WTC11 (cell line): ENCODE data around the gene DAPK1. TPM values are rescaled to one million over a fixed set of nuclear protein-coding genes. Genes with fewer than 3 reads are reported as not detected.

Source experiments
- ATAC-seq: fragments of 200-7000 bp; cut with Tn5 transposase; 2 replicates; pipeline ENCODE4 v1.10.0; 2021; ENCODE audit warnings: mild to moderate bottlenecking, moderate library complexity
- CTCF ChIA-PET: fragments of 300-600 bp; sonication (Branson Sonifier 250); formaldehyde crosslinking; loops from one replicate; lab custom pipeline; 2021; ENCODE audit warnings: antibody characterized with exemption; lab: Charles Lee
- POLR2A ChIA-PET: fragments of 350-600 bp; sonication (Branson Sonifier 250); formaldehyde crosslinking; loops from one replicate; lab custom pipeline; 2021; ENCODE audit warnings: antibody characterized with exemption; lab: Charles Lee
- DNase-seq: peaks from one replicate; pipeline ENCODE4 v3.0.0; 2021; ENCODE audit warnings: low spot score
- H3K27ac Mint-ChIP-seq: 2 replicates; pipeline ENCODE4 v1.8.0; 2021; ENCODE audit warnings: mixed read lengths
- H3K27me3 Mint-ChIP-seq: 2 replicates; pipeline ENCODE4 v1.8.0; 2021; ENCODE audit warnings: low read depth, mild to moderate bottlenecking, moderate library complexity, mixed read lengths
- H3K36me3 Mint-ChIP-seq: 2 replicates; pipeline ENCODE4 v1.8.0; 2021; ENCODE audit warnings: mixed read lengths
- H3K4me1 Mint-ChIP-seq: 2 replicates; pipeline ENCODE4 v1.8.0; 2022; ENCODE audit warnings: mixed read lengths
- H3K4me3 Mint-ChIP-seq: 2 replicates; pipeline ENCODE4 v1.8.0; 2021; ENCODE audit warnings: mild to moderate bottlenecking, moderate library complexity, mixed read lengths
- H3K9me3 Mint-ChIP-seq: 2 replicates; pipeline ENCODE4 v1.8.0; 2021; ENCODE audit warnings: mixed read lengths
- ATF2 ChIP-seq: sonication (generic); formaldehyde crosslinking; IDR thresholded peaks from 2 replicates; pipeline ENCODE4 v1.8.1; 2022; ENCODE audit warnings: low read depth, missing genetic modification reagents, borderline replicate concordance
- CREB1 ChIP-seq: sonication (generic); formaldehyde crosslinking; IDR thresholded peaks from 2 replicates; pipeline ENCODE4 v1.8.0; 2023; ENCODE audit warnings: mild to moderate bottlenecking, missing genetic modification reagents
- ELF4 ChIP-seq: sonication (generic); formaldehyde crosslinking; IDR thresholded peaks from 2 replicates; pipeline ENCODE4 v1.8.1; 2022; ENCODE audit warnings: low read depth, mild to moderate bottlenecking, moderate library complexity, missing genetic modification reagents
- IRF2 ChIP-seq: sonication (generic); formaldehyde crosslinking; IDR thresholded peaks from 2 replicates; pipeline ENCODE4 v1.8.0; 2022; ENCODE audit warnings: low read depth, missing genetic modification reagents, borderline replicate concordance
- JUN ChIP-seq: sonication (generic); formaldehyde crosslinking; IDR thresholded peaks from 2 replicates; pipeline ENCODE4 v1.8.0; 2023; ENCODE audit warnings: mild to moderate bottlenecking, missing genetic modification reagents
- NFYB ChIP-seq: sonication (generic); formaldehyde crosslinking; conservative IDR thresholded peaks from 2 replicates; pipeline ENCODE4 v1.8.0; 2022; ENCODE audit warnings: low read depth, missing genetic modification reagents
- NR2C2 ChIP-seq: sonication (generic); formaldehyde crosslinking; IDR thresholded peaks from 2 replicates; pipeline ENCODE4 v1.8.0; 2022; ENCODE audit warnings: mild to moderate bottlenecking, missing genetic modification reagents
- PREB ChIP-seq: sonication (generic); formaldehyde crosslinking; IDR thresholded peaks from 2 replicates; pipeline ENCODE4 v1.8.1; 2022; ENCODE audit warnings: mild to moderate bottlenecking, missing genetic modification reagents, moderate library complexity, borderline replicate concordance
- RELA ChIP-seq: sonication (generic); formaldehyde crosslinking; IDR thresholded peaks from 2 replicates; pipeline ENCODE4 v1.8.1; 2022; ENCODE audit warnings: missing genetic modification reagents, mild to moderate bottlenecking, borderline replicate concordance
- RORB ChIP-seq: fragments of 250-450 bp; sonication (Bioruptor Pico); IDR thresholded peaks from 2 replicates; pipeline ENCODE4 v1.9.0; 2021; ENCODE audit warnings: mild to moderate bottlenecking
- SMAD4 ChIP-seq: sonication (generic); formaldehyde crosslinking; IDR thresholded peaks from 2 replicates; pipeline ENCODE4 v1.8.0; 2022; ENCODE audit warnings: mild to moderate bottlenecking, missing genetic modification reagents
- TEAD1 ChIP-seq: sonication (generic); formaldehyde crosslinking; IDR thresholded peaks from 2 replicates; pipeline ENCODE4 v1.8.0; 2022; ENCODE audit warnings: mild to moderate bottlenecking, missing genetic modification reagents
- ZNF121 ChIP-seq: sonication (generic); formaldehyde crosslinking; IDR thresholded peaks from 2 replicates; pipeline ENCODE4 v1.8.0; 2023; ENCODE audit warnings: missing genetic modification reagents
- total RNA-seq: library from RNA; stranded (reverse); gene quantifications from 3 replicates; pipeline ENCODE4 v1.2.3, GENCODE V29; 2021
- TF ChIP-seq, protein P1 (sequence below): sonication (generic); formaldehyde crosslinking; IDR thresholded peaks from 2 replicates; pipeline ENCODE4 v1.8.1; 2023; ENCODE audit warnings: mild to moderate bottlenecking, missing genetic modification reagents, borderline replicate concordance

The DAPK1 gene
- total RNA-seq, 1 experiment from 2014 or later: 129 TPM

DNA sequence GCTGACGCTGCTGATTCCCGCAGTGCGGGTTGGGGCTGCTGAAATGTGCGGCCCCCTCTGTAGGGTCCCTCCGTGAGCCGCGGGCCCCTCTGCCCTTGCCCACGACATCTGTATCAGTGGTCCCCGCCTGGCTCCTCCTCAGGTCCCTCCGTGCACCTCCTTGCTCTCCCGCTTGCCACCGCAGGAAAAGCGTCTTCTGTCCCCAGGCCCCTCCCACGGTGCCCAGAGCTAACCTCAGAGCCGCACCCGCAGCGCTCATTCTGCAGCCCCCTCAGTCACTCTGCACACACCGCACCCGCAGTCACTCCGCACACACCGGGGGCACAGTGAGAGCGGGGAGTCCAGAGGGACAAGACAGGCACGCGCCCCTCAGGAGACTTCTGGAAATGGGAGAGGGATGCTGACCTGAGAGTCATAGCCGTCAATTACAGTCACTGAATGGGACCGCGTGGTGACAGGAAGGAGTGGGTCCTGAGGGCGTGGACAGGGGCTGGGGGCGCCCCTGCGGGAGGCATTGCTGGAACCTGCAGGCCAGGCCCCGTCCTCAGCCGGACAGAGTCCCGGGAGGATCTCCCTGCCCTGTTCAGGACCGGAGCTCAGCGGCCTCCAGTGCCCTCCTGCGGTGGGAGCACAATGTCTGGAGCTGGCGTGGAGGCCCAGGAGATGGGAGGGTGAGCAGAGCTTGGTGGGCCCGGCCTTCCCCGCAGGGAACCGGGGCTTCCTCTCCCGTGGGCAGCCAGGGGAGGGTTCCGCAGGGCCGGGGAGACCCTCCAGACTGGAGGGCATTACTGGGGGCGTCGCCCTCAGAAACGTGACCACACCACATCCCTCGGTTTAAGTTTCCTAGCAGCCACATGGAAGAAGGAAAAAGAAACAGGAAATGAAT, 162.1 kb downstream of the DAPK1 start:
- Mint-ChIP-seq H3K9me3 (peaks cover 6% of the 10 kb centered on the region), H3K27me3 (no peaks in the 10 kb centered on the region), H3K4me3 (no peak overlapping the region), H3K36me3 (peaks cover 68% of the 10 kb centered on the region), H3K27ac (no peak overlapping the region), H3K4me1 (peaks cover 45% of the 10 kb centered on the region)
- no peak for ATAC-seq
- ChIA-PET CTCF (no interaction called here), POLR2A (no interaction called here)
- no peak for DNase-seq
- TF ChIP-seq NFYB (CRISPR knock-in tag) (no peak), ZNF121 (CRISPR knock-in tag) (peak; percentile 41; the same call in 1 of the 2 replicates)

GRCh38 chr9:87661241-87661640, 163.6 kb downstream of the DAPK1 start:
- ChIA-PET CTCF (interaction anchor here (2.9 kb wide), 1 partner anchor 323 kb away, joined by 22 read pairs; no protein-coding TSS in a partner anchor), POLR2A (no interaction called here)

More at GRCh38 chr9:87661241-87661640, 163.6 kb downstream of the DAPK1 start:
- H3K36me3 Mint-ChIP-seq: peaks cover 76% of the 10 kb centered on the region
- no peak overlapping the region for H3K4me3 Mint-ChIP-seq
- TF ChIP-seq, protein P1, sequence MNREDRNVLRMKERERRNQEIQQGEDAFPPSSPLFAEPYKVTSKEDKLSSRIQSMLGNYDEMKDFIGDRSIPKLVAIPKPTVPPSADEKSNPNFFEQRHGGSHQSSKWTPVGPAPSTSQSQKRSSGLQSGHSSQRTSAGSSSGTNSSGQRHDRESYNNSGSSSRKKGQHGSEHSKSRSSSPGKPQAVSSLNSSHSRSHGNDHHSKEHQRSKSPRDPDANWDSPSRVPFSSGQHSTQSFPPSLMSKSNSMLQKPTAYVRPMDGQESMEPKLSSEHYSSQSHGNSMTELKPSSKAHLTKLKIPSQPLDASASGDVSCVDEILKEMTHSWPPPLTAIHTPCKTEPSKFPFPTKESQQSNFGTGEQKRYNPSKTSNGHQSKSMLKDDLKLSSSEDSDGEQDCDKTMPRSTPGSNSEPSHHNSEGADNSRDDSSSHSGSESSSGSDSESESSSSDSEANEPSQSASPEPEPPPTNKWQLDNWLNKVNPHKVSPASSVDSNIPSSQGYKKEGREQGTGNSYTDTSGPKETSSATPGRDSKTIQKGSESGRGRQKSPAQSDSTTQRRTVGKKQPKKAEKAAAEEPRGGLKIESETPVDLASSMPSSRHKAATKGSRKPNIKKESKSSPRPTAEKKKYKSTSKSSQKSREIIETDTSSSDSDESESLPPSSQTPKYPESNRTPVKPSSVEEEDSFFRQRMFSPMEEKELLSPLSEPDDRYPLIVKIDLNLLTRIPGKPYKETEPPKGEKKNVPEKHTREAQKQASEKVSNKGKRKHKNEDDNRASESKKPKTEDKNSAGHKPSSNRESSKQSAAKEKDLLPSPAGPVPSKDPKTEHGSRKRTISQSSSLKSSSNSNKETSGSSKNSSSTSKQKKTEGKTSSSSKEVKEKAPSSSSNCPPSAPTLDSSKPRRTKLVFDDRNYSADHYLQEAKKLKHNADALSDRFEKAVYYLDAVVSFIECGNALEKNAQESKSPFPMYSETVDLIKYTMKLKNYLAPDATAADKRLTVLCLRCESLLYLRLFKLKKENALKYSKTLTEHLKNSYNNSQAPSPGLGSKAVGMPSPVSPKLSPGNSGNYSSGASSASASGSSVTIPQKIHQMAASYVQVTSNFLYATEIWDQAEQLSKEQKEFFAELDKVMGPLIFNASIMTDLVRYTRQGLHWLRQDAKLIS: no peak
- no peak for TF ChIP-seq ATF2 (CRISPR knock-in tag)
- no peak for TF ChIP-seq JUN (CRISPR knock-in tag)
- TF ChIP-seq TEAD1 (CRISPR knock-in tag): no peak
- no peak for TF ChIP-seq ELF4 (CRISPR knock-in tag)
- TF ChIP-seq PREB: no peak
- TF ChIP-seq NR2C2 (CRISPR knock-in tag): no peak
- no peak for TF ChIP-seq CREB1 (CRISPR knock-in tag)
- TF ChIP-seq IRF2 (CRISPR knock-in tag): no peak
- no peak for TF ChIP-seq SMAD4
- TF ChIP-seq RORB (CRISPR knock-in tag): no peak
- TF ChIP-seq RELA (CRISPR knock-in tag): no peak
- H3K27me3 Mint-ChIP-seq: no peaks in the 10 kb centered on the region
- no peak for ATAC-seq
- peaks cover 20% of the 10 kb centered on the region for H3K9me3 Mint-ChIP-seq
- DNase-seq: no peak
- H3K4me1 Mint-ChIP-seq: peaks cover 39% of the 10 kb centered on the region
- H3K27ac Mint-ChIP-seq: no peak overlapping the region
